ENCODE measurements around the gene GSTO2. TPM values are rescaled to one million over a fixed set of nuclear protein-coding genes. Genes with fewer than 3 reads are reported as not detected.

The GSTO2 gene
- total RNA-seq, 4 donors from 2014 or later, result 0.71 to 2.3 (median 1.4) TPM; not detected in 1

- intact Hi-C loops (cut with DNase I; ENCODE audit: low total_unique reads), result no loop called here
- H3K4me3 ChIP-seq, result no peak overlapping the region
- H3K27ac ChIP-seq, result no peak overlapping the region
- H3K36me3 ChIP-seq, result no peaks in the 10 kb centered on the region
- DNase-seq (no peak), ATAC-seq (no peak)
- in situ Hi-C loops (cut with MboI; ENCODE audit: low sequenced_read_pairs in 4 of 4), result no loop called here
- H3K4me1 ChIP-seq, result no peaks in the 10 kb centered on the region
- H3K27me3 ChIP-seq, result no peaks in the 10 kb centered on the region
- no peaks in the 10 kb centered on the region for H3K9me3 ChIP-seq
- TF ChIP-seq, protein P1, sequence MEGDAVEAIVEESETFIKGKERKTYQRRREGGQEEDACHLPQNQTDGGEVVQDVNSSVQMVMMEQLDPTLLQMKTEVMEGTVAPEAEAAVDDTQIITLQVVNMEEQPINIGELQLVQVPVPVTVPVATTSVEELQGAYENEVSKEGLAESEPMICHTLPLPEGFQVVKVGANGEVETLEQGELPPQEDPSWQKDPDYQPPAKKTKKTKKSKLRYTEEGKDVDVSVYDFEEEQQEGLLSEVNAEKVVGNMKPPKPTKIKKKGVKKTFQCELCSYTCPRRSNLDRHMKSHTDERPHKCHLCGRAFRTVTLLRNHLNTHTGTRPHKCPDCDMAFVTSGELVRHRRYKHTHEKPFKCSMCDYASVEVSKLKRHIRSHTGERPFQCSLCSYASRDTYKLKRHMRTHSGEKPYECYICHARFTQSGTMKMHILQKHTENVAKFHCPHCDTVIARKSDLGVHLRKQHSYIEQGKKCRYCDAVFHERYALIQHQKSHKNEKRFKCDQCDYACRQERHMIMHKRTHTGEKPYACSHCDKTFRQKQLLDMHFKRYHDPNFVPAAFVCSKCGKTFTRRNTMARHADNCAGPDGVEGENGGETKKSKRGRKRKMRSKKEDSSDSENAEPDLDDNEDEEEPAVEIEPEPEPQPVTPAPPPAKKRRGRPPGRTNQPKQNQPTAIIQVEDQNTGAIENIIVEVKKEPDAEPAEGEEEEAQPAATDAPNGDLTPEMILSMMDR (IDR thresholded peaks at IDR 0.05 in 4 of 5, conservative IDR thresholded peaks at IDR 0.05 in 1 of 5), result no peak
- no peak for TF ChIP-seq POLR2A (IDR thresholded peaks at IDR 0.05)
Measured at GRCh38 chr10:104288355-104288754, 19.4 kb downstream of the GSTO2 start.

DNA sequence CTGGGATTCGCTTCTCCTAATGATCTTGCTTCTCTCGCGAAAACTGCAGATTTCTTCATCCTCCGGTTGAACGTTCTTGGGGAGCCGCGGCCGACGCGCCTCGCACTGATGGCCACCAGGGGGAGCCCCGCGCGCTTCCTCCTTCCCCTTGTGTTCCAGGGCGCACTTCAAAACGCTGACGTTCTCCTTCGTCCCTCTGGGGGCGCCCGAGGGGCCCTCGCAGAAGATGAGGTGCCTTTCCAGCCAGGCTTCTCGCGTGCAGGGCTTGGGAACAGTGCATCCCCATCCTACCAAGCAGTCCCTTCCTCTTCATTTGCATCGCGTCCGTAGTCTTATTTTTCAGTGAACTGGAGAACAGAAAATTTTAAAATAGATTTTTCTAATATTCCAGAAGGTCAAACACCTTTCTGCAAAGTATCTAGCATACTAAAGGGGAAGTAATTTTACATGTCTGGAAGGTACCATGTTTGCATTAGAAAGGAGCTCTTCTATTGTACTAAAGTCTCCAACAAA lies 22.5 kb downstream of the GSTO2 start:
- H3K36me3 ChIP-seq, result no peaks in the 10 kb centered on the region
- in situ Hi-C loops (cut with MboI; ENCODE audit: low sequenced_read_pairs in 4 of 4) (loop anchor here in 1 of 4 donors (5.0 kb wide), 1 partner anchor 56 kb away; no protein-coding TSS in a partner anchor), intact Hi-C loops (cut with DNase I; ENCODE audit: low total_unique reads) (loop anchor here (1.0 kb wide), 2 partner anchors 9 to 59 kb away; no protein-coding TSS in a partner anchor)
- ATAC-seq, result peak; percentile 93 to 98
- TF ChIP-seq, protein P1 (IDR thresholded peaks at IDR 0.05 in 4 of 5, conservative IDR thresholded peaks at IDR 0.05 in 1 of 5), result peak; percentile 98 to 100 (median 99)
- no peak for TF ChIP-seq POLR2A (IDR thresholded peaks at IDR 0.05)
- no peaks in the 10 kb centered on the region for H3K9me3 ChIP-seq
- H3K4me3 ChIP-seq, result no peak overlapping the region
- H3K27ac ChIP-seq, result no peak overlapping the region
- H3K4me1 ChIP-seq, result no peaks in the 10 kb centered on the region
- peak; percentile 73 to 80 for DNase-seq
- no peaks in the 10 kb centered on the region for H3K27me3 ChIP-seq

DNA sequence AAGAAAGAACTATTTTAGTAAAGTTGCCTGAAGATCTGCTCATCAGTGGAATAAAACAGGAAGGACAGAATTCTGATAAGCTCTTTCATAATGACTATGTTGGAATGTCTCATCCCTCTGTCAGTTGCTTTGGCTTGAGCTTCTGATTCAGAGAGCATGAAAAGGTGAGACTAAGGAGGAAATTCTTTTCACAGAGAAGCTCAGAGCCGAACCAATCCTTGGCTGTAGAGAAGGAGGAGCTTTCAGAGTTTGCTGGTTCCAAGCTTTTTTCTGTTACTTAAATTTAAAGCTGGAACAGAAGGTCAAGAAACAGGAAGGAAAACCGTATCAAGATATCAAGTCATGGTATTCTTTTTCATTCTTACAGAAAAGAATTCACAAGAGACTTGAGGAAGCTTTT lies 24.0 kb downstream of the GSTO2 start:
- Histone ChIP-seq H3K27me3 (no peaks in the 10 kb centered on the region), H3K4me3 (no peak overlapping the region), H3K9me3 (no peaks in the 10 kb centered on the region), H3K36me3 (no peaks in the 10 kb centered on the region), H3K27ac (no peak overlapping the region), H3K4me1 (no peaks in the 10 kb centered on the region)
- TF ChIP-seq POLR2A (IDR thresholded peaks at IDR 0.05), result no peak
- TF ChIP-seq, protein P1 (IDR thresholded peaks at IDR 0.05 in 4 of 5, conservative IDR thresholded peaks at IDR 0.05 in 1 of 5), result no peak
- ATAC-seq (no peak), DNase-seq (no peak)
- intact Hi-C loops (cut with DNase I; ENCODE audit: low total_unique reads), result no loop called here
- in situ Hi-C loops (cut with MboI; ENCODE audit: low sequenced_read_pairs in 4 of 4), result loop anchor here in 1 of 4 donors (5.0 kb wide), 1 partner anchor 54 kb away; no protein-coding TSS in a partner anchor

DNA sequence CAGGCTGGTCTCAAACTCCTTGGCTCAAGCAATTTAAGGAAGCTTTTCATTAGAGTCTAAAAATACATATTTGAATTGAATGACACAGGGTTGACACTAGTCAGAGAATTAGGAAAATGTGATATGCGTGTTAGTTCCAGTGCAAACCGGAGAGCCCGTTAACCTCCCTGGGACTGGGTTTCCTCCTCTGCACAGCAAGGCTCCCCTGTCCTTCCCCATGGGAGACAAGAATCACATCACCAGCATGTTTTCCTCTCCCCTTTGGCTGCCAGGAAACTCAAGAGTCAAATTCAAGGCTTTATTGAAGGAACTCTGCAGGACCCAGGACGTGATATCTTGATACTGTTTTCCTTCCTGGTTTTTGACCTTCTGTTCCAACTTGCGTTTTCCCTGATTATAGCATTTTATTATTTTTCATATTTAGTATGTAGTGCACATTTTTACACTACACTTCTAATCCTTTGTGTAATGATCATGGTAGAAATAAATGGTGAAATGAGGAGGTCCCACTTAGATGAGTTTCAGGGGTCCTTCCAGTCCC lies 24.9 kb downstream of the GSTO2 start:
- H3K27me3 ChIP-seq, result no peaks in the 10 kb centered on the region
- no peaks in the 10 kb centered on the region for H3K9me3 ChIP-seq
- H3K4me3 ChIP-seq, result no peak overlapping the region
- no peak for ATAC-seq
- in situ Hi-C loops (cut with MboI; ENCODE audit: low sequenced_read_pairs in 4 of 4), result loop anchor here in 1 of 4 donors (5.0 kb wide), 1 partner anchor 53 kb away; no protein-coding TSS in a partner anchor
- TF ChIP-seq POLR2A (IDR thresholded peaks at IDR 0.05), result no peak
- TF ChIP-seq, protein P1 (IDR thresholded peaks at IDR 0.05 in 4 of 5, conservative IDR thresholded peaks at IDR 0.05 in 1 of 5), result no peak
- intact Hi-C loops (cut with DNase I; ENCODE audit: low total_unique reads), result no loop called here
- H3K27ac ChIP-seq, result no peak overlapping the region
- DNase-seq, result no peak
- H3K36me3 ChIP-seq, result no peaks in the 10 kb centered on the region
- no peaks in the 10 kb centered on the region for H3K4me1 ChIP-seq

Data from gastrocnemius medialis (tissue), 4 donors.